ENCODE results near the gene PROK1.

PROK1 gene

DNA sequence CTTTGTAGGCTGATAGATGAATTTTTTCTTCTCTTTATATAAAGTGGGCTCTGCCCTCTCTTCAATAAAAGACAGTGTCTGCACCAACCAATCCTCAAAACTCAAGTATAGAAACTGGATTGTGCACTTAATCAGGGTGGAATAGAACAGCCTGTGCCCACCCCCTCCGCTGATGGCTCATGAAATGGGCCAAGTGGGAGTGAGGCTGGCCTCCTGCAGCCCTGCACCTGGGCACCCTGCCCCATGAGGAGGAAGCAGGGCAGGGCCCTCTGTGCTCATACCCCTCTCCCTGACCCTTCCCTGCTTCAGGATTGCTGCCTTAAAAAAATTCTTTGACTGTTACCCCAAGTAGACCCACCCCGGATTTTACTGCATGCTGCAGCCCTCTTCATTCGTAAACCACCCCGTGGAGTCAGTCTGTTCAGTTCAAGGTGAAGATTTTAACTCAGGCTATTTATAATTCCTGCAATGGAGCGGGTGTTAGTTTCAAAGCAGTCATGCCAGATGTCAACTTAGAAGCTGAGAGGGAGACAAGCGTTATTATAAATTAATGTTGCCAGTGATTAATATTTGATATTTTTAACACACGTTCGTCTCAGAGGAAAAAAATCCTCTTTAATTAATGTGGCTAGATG lies 15.8 kb downstream of the PROK1 start:
- no peak for DNase-seq

GRCh38 chr1:110471131-110471530 lies 20.2 kb downstream of the PROK1 start:
- DNase-seq: no peak

DNA sequence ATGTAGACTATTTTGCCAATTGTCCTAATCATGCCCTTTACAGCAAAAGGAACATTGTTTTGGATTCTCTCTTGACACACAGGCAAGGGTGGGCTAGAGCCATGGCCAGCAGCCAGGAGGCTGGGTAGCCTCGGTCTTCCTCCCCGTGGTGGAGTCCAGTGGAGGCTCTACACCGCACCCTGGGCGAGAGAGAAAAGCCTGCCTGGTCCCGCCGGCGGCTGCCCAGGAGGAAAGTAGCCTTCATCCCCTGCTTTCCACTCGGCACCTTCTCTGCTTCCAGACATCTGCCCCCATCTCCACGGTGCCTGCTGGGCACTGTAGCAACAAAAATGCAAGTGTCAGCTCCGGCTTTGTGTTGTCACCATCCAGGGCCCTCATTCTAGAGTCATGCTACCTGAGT lies 21.6 kb downstream of the PROK1 start:
- no peak for DNase-seq

GRCh38 chr1:110474444-110474843 lies 23.5 kb downstream of the PROK1 start:
- DNase-seq: no peak

DNA sequence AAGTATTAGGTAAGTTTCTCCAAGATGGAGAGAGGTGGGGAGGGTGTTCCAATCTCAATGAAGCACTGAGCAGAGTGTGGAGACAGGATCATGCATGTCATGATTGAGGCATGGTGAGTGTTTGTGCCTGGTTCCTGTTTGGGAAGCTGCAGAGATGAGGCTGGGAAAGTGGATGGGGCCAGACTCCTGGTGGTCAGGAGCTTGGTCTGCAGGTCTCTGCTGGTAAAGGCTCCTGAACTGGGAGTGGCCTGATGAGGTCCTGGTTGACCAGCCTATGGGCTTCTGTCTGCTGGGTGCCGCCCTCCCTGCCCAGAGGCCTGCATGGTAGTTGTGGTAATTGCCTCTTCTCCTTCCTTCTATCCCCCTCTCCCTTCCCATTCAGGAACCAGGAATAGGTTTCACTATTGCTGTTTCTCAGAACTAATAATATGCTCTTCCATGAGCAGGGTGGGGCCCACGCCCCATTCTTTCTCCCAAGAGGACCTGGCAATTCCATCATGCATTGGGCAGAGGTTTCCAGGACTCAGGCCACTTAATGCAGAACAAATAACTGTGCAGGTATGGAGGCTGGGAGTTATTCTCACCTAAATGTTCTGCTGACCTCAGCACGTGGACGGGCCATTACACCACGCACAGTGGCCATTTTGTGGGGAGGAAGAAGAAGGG lies 24.5 kb downstream of the PROK1 start:
- DNase-seq: peak; percentile 13

GRCh38 chr1:110476028-110476765 lies 25.2 kb downstream of the PROK1 start:
- no peak for DNase-seq

DNA sequence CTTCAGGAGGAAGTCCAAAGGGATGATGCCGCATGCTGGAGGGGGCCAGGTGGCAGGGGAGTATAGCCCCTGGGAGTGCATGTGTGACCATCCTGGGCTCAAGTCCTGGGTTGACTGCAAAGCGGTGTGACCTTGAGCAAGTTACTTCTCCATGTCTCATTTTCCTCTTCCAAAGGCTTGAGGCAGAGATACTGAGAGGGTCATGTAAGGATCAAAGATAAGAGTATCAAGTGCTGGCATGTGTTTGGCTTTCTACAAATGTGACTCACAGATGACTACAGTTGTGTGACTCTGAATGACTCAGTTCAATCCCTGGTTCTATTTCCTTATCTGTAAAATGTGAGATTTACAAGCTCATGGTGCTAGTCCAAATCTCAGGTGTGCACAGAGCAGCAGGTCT lies 26.1 kb downstream of the PROK1 start:
- DNase-seq: peak; percentile 71

GRCh38 chr1:110477445-110477957 lies 26.6 kb downstream of the PROK1 start:
- DNase-seq: no peak

DNA sequence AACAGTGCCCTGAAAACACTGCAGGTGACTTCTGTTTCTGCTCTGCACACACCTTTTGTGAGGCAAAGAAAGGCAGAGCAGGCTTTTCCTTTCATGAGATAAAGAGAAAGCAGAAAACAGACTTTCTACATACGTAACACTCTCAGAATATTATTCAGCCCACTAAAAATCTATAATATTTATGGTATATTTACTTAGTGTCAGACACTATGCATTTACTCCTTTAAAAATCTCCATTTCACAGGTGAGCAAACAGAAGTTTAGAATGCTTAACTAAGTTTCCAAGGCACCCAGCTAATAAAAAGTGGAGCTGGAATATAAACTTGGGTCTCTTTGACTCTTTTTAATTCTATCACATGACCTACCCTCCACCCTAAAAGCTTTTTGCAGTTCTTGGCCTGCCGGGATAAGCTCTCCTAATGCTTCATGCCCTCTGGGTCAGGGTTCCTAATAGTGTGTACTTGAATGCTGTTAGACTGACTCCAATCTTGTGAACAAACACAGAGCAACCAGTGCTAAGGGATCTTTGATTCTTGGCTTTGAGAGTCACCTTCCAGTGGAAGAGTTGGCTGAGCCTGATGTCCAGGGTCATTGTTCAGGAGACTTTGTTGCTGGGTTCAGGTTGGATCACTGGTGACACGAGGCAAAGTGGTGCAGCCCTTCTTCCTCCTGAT lies 27.2 kb downstream of the PROK1 start:
- DNase-seq: no peak

DNA sequence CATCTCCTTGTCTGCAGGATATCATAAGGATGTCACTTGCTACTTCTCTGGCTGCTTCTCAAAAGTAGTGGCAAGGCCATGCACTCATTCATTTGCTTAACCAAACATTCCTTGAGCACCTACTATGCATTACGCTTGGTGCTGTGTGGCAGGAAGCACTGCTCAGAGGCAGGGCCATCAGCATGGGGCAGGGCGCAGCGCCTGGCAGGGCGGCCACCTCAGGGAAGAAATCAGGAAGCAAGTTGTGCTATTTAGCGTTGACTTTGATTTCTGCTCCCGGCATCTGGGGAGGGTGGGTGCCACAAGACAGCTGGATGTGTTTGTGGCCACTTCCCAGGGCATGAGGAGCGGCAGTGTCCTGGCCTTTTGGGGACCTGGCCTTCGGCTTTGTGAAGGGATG lies 27.9 kb downstream of the PROK1 start:
- no peak for DNase-seq

DNA sequence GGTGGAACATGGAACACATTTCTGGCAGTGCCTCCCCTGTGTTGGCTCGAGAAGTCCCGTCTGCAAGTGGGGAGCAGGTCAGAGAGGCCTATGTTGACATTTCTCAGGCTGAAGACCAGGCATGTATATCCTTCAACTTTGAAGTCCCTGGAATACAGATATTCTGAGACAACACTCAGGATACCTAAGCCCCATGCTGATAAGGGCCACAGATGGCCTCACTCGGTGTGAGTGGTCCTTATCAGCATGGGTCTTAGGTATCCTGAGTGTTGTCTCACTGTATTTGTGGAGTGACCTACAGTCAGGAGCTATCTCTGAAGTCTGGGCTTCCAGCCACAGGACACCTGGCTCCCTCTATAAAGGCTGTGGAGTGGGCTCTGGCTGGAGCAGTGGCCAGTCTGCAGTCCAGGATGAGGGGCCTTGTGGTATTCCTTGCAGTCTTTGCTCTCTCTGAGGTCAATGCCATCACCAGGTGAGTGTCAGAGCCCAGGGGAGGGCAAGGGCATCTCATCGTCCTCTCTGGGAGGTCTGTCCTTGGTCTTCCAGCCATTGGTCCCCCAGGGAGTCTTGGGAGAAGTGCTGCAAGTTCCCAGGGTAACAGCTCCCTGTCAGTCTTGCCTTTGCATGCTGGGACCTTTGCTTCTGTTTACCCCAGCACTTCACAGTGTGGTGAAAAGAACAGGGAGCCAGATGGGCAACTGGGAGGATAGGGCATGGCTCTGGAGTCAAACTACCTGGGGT lies 29.6 kb downstream of the PROK1 start:
- DNase-seq: no peak

- peak; percentile 45 for DNase-seq
These were observed 31.1 kb downstream of the PROK1 start for GRCh38 chr1:110481968-110482623.

DNA sequence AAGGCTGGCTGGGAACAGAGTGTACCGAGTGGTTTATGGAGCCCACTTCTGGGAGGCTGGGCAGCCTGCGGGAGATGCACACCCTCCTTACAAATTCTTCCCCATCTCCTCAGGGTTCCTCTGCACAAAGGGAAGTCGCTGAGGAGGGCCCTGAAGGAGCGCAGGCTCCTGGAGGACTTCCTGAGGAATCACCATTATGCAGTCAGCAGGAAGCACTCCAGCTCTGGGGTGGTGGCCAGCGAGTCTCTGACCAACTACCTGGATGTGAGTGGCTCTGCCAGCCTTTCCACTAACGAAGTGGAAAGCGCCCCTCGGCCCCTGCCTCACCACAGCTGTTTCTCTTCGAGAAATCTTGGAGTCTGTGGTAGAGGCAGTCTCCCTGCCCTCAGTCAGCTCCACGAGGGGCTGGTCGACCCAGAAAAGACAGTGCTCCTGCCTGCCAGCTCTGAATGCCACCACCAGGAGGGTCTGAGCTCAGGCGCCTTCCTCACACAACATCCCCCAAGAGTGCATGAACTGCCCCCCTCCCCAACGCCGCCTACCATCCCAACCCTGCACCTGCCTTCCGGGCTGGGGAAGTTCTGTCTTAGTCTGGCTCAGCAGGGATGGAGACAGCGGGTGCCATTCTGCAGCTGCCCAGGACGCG lies 31.8 kb downstream of the PROK1 start:
- DNase-seq: peak; percentile 24

DNA sequence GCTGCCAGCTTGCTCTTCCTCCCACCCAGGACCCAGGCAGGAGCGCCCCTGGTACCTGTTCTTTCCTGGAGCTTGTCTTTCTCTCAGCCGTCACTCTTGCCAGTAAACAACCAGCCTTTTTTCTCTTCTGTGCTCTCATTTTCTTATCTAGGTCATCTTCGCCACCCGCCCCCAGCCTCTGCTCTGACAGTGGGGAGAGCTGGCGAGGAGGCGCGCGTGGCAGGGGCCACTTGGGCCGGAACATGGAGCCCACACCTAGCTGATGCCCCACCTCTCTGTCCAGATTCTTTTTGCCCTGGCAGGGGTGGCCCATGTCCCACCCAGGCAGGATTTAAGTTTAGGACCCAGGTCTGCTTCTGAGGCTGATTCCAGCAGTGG lies 32.3 kb downstream of the PROK1 start:
- no peak for DNase-seq

DNA sequence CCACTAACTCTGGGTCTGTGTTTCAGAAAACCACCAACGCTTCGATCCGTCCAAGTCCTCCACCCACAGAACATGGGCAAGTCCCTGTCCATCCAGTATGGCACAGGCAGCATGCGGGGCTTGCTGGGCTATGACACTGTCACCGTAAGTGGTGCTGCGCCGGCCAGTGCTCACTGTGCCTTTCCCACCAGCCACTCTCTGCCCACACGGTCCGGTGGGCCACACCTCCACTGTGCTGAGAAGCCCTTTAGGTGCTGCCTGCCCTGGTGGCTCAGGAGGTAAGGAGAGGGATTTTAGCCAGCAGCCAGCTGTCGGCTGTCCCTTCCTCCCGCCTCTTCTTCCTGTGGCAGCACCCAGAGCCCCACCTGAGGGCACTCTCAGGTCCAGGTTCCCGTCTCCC lies 33.9 kb downstream of the PROK1 start:
- DNase-seq: no peak

DNA sequence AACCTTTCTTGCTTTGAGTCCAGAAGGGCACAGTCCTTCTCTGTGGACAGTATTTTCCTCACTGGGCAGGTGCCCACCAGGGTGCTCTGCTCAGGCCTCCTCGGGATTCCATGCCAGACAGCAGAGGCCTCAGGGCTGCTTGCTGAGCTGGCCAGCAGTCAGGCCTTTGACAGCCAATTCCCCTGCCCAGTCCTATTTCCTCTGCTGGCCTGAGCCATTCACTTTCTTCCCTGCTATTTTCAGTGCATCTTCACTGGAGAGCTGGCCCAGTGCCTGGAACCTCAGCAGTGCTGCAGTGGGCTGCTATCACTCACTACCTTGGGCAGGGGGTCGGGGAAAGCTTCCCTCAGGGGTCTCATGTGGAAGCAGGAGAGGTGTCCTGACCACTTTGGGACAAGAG lies 34.8 kb downstream of the PROK1 start:
- DNase-seq: no peak

GRCh38 chr1:110487726-110488125 lies 36.8 kb downstream of the PROK1 start:
- no peak for DNase-seq

GRCh38 chr1:110488161-110488560 lies 37.2 kb downstream of the PROK1 start:
- DNase-seq: no peak

GRCh38 chr1:110488867-110489266 lies 37.9 kb downstream of the PROK1 start:
- no peak for DNase-seq

DNA sequence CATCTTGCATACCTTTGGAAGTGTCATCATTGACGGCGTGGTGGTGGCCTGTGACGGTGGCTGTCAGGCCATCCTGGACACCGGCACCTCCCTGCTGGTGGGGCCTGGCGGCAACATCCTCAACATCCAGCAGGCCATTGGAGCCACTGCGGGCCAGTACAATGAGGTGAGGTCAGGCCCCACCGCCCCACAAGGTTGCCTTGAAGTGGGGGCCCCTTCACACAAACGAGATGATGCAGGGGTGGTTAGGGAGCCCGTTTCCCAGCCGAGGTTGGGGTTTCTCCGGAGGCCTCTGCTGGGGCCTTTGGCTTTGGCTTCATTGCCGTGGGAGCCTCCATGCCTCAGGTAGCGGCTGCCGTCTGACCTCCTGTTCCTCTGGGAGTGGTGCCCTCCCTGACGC lies 38.5 kb downstream of the PROK1 start:
- DNase-seq: no peak

DNA sequence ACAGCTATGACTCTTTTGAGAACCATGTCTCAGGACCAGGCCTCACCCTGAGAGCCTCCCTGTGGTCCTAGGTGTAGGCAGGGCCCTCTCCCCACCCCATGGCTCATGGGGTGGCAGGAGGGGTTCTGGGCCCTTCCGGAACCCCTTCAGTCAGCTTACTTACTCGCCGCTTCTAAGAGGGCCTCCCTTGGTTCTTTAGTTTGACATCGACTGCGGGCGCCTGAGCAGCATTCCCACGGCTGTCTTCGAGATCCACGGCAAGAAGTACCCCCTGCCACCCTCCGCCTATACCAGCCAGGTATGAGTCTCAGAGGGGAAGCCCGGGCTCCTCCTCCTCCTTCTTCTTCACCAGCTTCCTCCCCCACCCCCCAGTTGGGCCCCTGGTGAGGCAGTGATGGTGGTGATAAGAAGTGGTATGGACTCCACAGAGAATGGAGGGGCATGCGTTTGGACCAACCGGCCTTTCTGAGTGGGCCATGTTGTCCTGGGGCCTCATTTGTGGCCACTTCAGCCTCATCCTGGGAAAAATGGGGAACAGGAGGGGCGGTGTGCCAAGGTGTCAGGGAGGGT lies 39.1 kb downstream of the PROK1 start:
- no peak for DNase-seq
